A673 (cell line): Measurements from ENCODE around the gene RSU1. TPM values are rescaled to one million over a fixed set of nuclear protein-coding genes. Genes with fewer than 3 reads are reported as not detected.

ENCODE experiments used
- Bru-seq: library from RNA; stranded (reverse); fragments of 400-500 nt; gene quantifications from one replicate; lab custom pipeline; 2021; lab: Mats Ljungman, UMichigan
- BruChase-seq, 2 experiments: library from RNA; stranded (reverse); fragments of 400-500 nt; gene quantifications; one replicate each; lab custom pipeline; 2021; lab: Mats Ljungman, UMichigan
- BruUV-seq: library from RNA; stranded (reverse); fragments of 400-500 nt; replicated peaks from 2 replicates; lab custom pipeline; 2021; lab: Mats Ljungman, UMichigan
- CTCF ChIA-PET: fragments of 300-600 bp; sonication (Branson Sonifier 250); formaldehyde crosslinking; loops from one replicate; lab custom pipeline; 2022; ENCODE audit warnings: antibody characterized with exemption; lab: Charles Lee
- POLR2A ChIA-PET: fragments of 300-600 bp; sonication (Branson Sonifier 250); formaldehyde crosslinking; loops from one replicate; lab custom pipeline; 2022; ENCODE audit warnings: antibody characterized with exemption; ENCODE audit not compliant: low non-redundant PET; lab: Charles Lee
- DNase-seq: peaks from one replicate; pipeline ENCODE4 v3.0.0-alpha.2; 2015; ENCODE audit warnings: low spot score
- H3K27ac ChIP-seq: fragments of 200-600 bp; sonication (generic); 2 replicates; pipeline ENCODE4 v1.5.1; 2016; ENCODE audit warnings: mixed run types, low read depth, mild to moderate bottlenecking, mixed read lengths, antibody characterized with exemption, low read length; ENCODE audit not compliant: poor library complexity, severe bottlenecking
- H3K27me3 ChIP-seq: fragments of 200-600 bp; sonication (generic); replicated peaks from 2 replicates; pipeline ENCODE4 v1.6.1; 2017; ENCODE audit warnings: mixed run types, low read depth, mild to moderate bottlenecking, mixed read lengths, antibody characterized with exemption, low read length; ENCODE audit not compliant: insufficient read depth, poor library complexity
- H3K36me3 ChIP-seq: fragments of 200-600 bp; sonication (generic); 2 replicates; pipeline ENCODE4 v1.6.1; 2016; ENCODE audit warnings: mixed run types, mild to moderate bottlenecking, mixed read lengths, antibody characterized with exemption, low read length; ENCODE audit not compliant: insufficient read depth, poor library complexity, severe bottlenecking
- H3K4me1 ChIP-seq: fragments of 200-600 bp; sonication (generic); 2 replicates; pipeline ENCODE4 v1.6.1; 2017; ENCODE audit warnings: mixed run types, mild to moderate bottlenecking, mixed read lengths, antibody characterized with exemption, low read length; ENCODE audit not compliant: insufficient read depth, poor library complexity, severe bottlenecking
- H3K4me3 ChIP-seq: fragments of 200-600 bp; sonication (generic); 2 replicates; pipeline ENCODE4 v1.5.1; 2016; ENCODE audit warnings: low read depth, mixed run types, mild to moderate bottlenecking, mixed read lengths, low read length; ENCODE audit not compliant: poor library complexity, severe bottlenecking
- H3K9me3 ChIP-seq: fragments of 200-600 bp; sonication (generic); 2 replicates; pipeline ENCODE4 v1.6.1; 2016; ENCODE audit warnings: mixed run types, low read depth, mild to moderate bottlenecking, mixed read lengths, antibody characterized with exemption, low read length; ENCODE audit not compliant: poor library complexity, severe bottlenecking
- CTCF ChIP-seq: fragments of 300-800, 200-600 bp; sonication (generic); conservative IDR thresholded peaks from 2 replicates; pipeline ENCODE4 v1.5.1; 2017; ENCODE audit warnings: low read depth, mild to moderate bottlenecking, antibody characterized with exemption, low read length, moderate library complexity, mixed read lengths
- EZH2 ChIP-seq: fragments of 200-600 bp; sonication (generic); IDR thresholded peaks from 2 replicates; pipeline ENCODE4 v1.6.1; 2017; ENCODE audit warnings: borderline replicate concordance, low read depth, mild to moderate bottlenecking, mixed read lengths, antibody characterized with exemption, low read length; ENCODE audit not compliant: poor library complexity, severe bottlenecking
- intact Hi-C: fragments of 100-400 bp; cut with micrococcal nuclease; formaldehyde crosslinking; loops from one replicate; pipeline ENCODE4 v1.10.0; 2022; ENCODE audit not compliant: unreplicated experiment
- long read RNA-seq: library from polyadenylated mRNA; stranded (forward); transcript quantifications from one replicate; pipeline ENCODE4 v2.0.0, GENCODE V29; 2022
- total RNA-seq: library from RNA; stranded (reverse); gene quantifications from 2 replicates; pipeline ENCODE4 v1.2.3, GENCODE V29; 2021

RSU1 gene
- total RNA-seq (62.8 and 64.0 TPM in 2 replicates), Bru-seq, nascent RNA (percentile 74 among the genes with signal in this experiment), BruChase-seq, experiment 1, labeled RNA remaining after a 2-hour chase (percentile 66 among the genes with signal in this experiment), BruChase-seq, experiment 2, labeled RNA remaining after a 6-hour chase (percentile 67 among the genes with signal in this experiment)
- long read RNA-seq, transcript RSU1-203 (8 exons, 3,919 nt), result minor isoform, 24 of 208 reads
- long read RNA-seq, transcript RSU1-201 (9 exons, 3,834 nt), result major isoform, 140 of 208 reads
- long read RNA-seq, transcript RSU1-205 (8 exons, 3,639 nt), result minor isoform, 25 of 208 reads
- long read RNA-seq, partial matches to known transcripts, result 8 of 208 reads
- long read RNA-seq, other reads (novel, unspliced or antisense), result 11 of 208 reads

- Histone ChIP-seq H3K27ac (peak within 1 kb of the TSS; percentile 93), H3K27me3 (no peaks in the 10 kb centered on the region), H3K4me3 (peak within 1 kb of the TSS; percentile 80), H3K36me3 (no peaks in the 10 kb centered on the region), H3K9me3 (peaks cover 6% of the 10 kb centered on the region), H3K4me1 (peaks cover 18% of the 10 kb centered on the region)
- intact Hi-C loops, result no loop called here
- ChIA-PET POLR2A (interaction anchor here (0.8 kb wide), 1 partner anchor 15 kb away, joined by 4 read pairs; no protein-coding TSS in a partner anchor), CTCF (interaction anchor here (0.6 to 1.2 kb wide), 3 partner anchors 8 to 559 kb away, joined by 3 read pairs; no protein-coding TSS in a partner anchor)
- DNase-seq, result peak; percentile 100
- BruUV-seq, result no TSS peak
- TF ChIP-seq CTCF (no peak), EZH2 (no peak)
Observed at GRCh38 chr10:16817125-16818019, at the start of gene RSU1. Gene RSU1 (minus strand): TSS chr10:16817424. CDS start chr10:16817081, 343 bp downstream.

GRCh38 chr10:16866541-16867275 is 49.5 kb upstream of the RSU1 start:
- no TSS peak for BruUV-seq
- DNase-seq, result no peak
- Histone ChIP-seq H3K9me3 (no peaks in the 10 kb centered on the region), H3K27me3 (no peaks in the 10 kb centered on the region), H3K4me1 (peaks cover 19% of the 10 kb centered on the region), H3K36me3 (no peaks in the 10 kb centered on the region), H3K4me3 (no peak overlapping the region), H3K27ac (no peak overlapping the region)
- ChIA-PET CTCF (no interaction called here), POLR2A (interaction anchor here (0.8 kb wide), 1 partner anchor 855 kb away, joined by 5 read pairs; no protein-coding TSS in a partner anchor)
- intact Hi-C loops, result no loop called here
- TF ChIP-seq EZH2 (no peak), CTCF (no peak)

- peaks cover 19% of the 10 kb centered on the region for H3K4me1 ChIP-seq
Observed at GRCh38 chr10:16865766-16866165, 48.5 kb upstream of the RSU1 start.

More at GRCh38 chr10:16865766-16866165, 48.5 kb upstream of the RSU1 start:
- H3K27ac ChIP-seq, result no peak overlapping the region
- no TSS peak for BruUV-seq
- H3K27me3 ChIP-seq, result no peaks in the 10 kb centered on the region
- POLR2A ChIA-PET, result no interaction called here
- CTCF ChIA-PET, result no interaction called here
- H3K9me3 ChIP-seq, result no peaks in the 10 kb centered on the region
- DNase-seq, result no peak
- no peaks in the 10 kb centered on the region for H3K36me3 ChIP-seq
- intact Hi-C loops, result no loop called here
- TF ChIP-seq CTCF, result no peak
- no peak for TF ChIP-seq EZH2
- no peak overlapping the region for H3K4me3 ChIP-seq
